Measurements from ENCODE around the gene WDFY4. TPM values are rescaled to one million over a fixed set of nuclear protein-coding genes. Genes with fewer than 3 reads are reported as not detected.

Gene WDFY4
- total and polyA plus RNA-seq, 7 donors: 0.23 to 1.3 (median 0.69) TPM

GRCh38 chr10:49008091-49008490 lies 323.4 kb downstream of the WDFY4 start:
- Histone ChIP-seq H3K4me3 (no peak overlapping the region), H3K36me3 (ENCODE audit: insufficient read depth in 1 of 2, low read depth in 1 of 2) (no peaks in the 10 kb centered on the region), H3K9me3 (no peaks in the 10 kb centered on the region), H3K27me3 (ENCODE audit: insufficient read depth in 3 of 3, low read length in 2 of 3) (no peaks in the 10 kb centered on the region), H3K27ac (no peak overlapping the region), H3K4me1 (peaks cover 13% of the 10 kb centered on the region)
- intact Hi-C loops (cut with DNase I): loop anchor here in 1 of 2 donors (10.0 kb wide), 1 partner anchor 107 kb away; the partner anchor contains the start of gene VSTM4
- ATAC-seq: peak in 2 of 4 donors; percentile 40 to 47
- 17% methylated on average over 1 of the region's 1 CpG for WGBS, 3 donors
- no peak for DNase-seq
- TF ChIP-seq CTCF (IDR thresholded peaks at IDR 0.05): no peak

- TF ChIP-seq CTCF (IDR thresholded peaks at IDR 0.05): no peak
- Histone ChIP-seq H3K4me1 (peaks cover 13% of the 10 kb centered on the region), H3K4me3 (no peak overlapping the region), H3K27me3 (ENCODE audit: insufficient read depth in 3 of 3, low read length in 2 of 3) (no peaks in the 10 kb centered on the region), H3K36me3 (ENCODE audit: insufficient read depth in 1 of 2, low read depth in 1 of 2) (no peaks in the 10 kb centered on the region), H3K27ac (no peak overlapping the region), H3K9me3 (no peaks in the 10 kb centered on the region)
- DNase-seq (no peak), ATAC-seq (peak; percentile 31 to 54 (median 46))
- intact Hi-C loops (cut with DNase I): loop anchor here in 1 of 2 donors (10.0 kb wide), 1 partner anchor 106 kb away; the partner anchor contains the start of gene VSTM4
- 37 to 44% (median 38%) methylated on average over 13 of the region's 13 CpGs for WGBS, 3 donors
Observed at GRCh38 chr10:49008505-49009198, 324.0 kb downstream of the WDFY4 start.

GRCh38 chr10:49009199-49009979 lies 324.7 kb downstream of the WDFY4 start:
- H3K27ac ChIP-seq: no peak overlapping the region
- H3K36me3 ChIP-seq (ENCODE audit: insufficient read depth in 1 of 2, low read depth in 1 of 2): no peaks in the 10 kb centered on the region
- intact Hi-C loops (cut with DNase I): loop anchor here in 1 of 2 donors (10.0 kb wide), 1 partner anchor 105 kb away; the partner anchor contains the start of gene VSTM4
- no peak for DNase-seq
- peaks cover 13% of the 10 kb centered on the region for H3K4me1 ChIP-seq
- TF ChIP-seq CTCF (IDR thresholded peaks at IDR 0.05): no peak
- peak in 1 of 4 donors; percentile 42 for ATAC-seq
- no peak overlapping the region for H3K4me3 ChIP-seq
- no peaks in the 10 kb centered on the region for H3K9me3 ChIP-seq
- 55 to 70% (median 61%) methylated on average over 8 of the region's 8 CpGs for WGBS, 3 donors
- no peaks in the 10 kb centered on the region for H3K27me3 ChIP-seq (ENCODE audit: insufficient read depth in 3 of 3, low read length in 2 of 3)

- intact Hi-C loops (cut with DNase I): no loop called here
- H3K36me3 ChIP-seq (ENCODE audit: insufficient read depth in 1 of 2, low read depth in 1 of 2): no peaks in the 10 kb centered on the region
- no peak for TF ChIP-seq CTCF (IDR thresholded peaks at IDR 0.05)
- H3K27me3 ChIP-seq (ENCODE audit: insufficient read depth in 3 of 3, low read length in 2 of 3): no peaks in the 10 kb centered on the region
- H3K4me3 ChIP-seq: no peak overlapping the region
- WGBS, 3 donors: 66 to 68% (median 66%) methylated on average over 4 of the region's 4 CpGs
- H3K27ac ChIP-seq: no peak overlapping the region
- H3K4me1 ChIP-seq: peaks cover 13% of the 10 kb centered on the region
- DNase-seq (no peak), ATAC-seq (no peak)
- no peaks in the 10 kb centered on the region for H3K9me3 ChIP-seq
Observed at GRCh38 chr10:49010295-49010694, 325.6 kb downstream of the WDFY4 start.
